GM12875 (cell line): Measurements from ENCODE around the gene TRAPPC11.

Experiments used
- H3K4me3 ChIP-seq: one replicate; pipeline ENCODE4 v1.5.1; 2011; ENCODE audit warnings: low read depth, low read length, control low read depth
- CTCF ChIP-seq: IDR thresholded peaks from 2 replicates; pipeline ENCODE4 v1.5.1; 2011; ENCODE audit warnings: low read depth, mild to moderate bottlenecking, control low read depth, inconsistent platforms, low read length, moderate library complexity, borderline replicate concordance; ENCODE audit not compliant: insufficient read depth

The TRAPPC11 gene

GRCh38 chr4:183757060-183757459 is 98.0 kb downstream of the TRAPPC11 start:
- no peak overlapping the region for H3K4me3 ChIP-seq
- no peak for TF ChIP-seq CTCF

DNA sequence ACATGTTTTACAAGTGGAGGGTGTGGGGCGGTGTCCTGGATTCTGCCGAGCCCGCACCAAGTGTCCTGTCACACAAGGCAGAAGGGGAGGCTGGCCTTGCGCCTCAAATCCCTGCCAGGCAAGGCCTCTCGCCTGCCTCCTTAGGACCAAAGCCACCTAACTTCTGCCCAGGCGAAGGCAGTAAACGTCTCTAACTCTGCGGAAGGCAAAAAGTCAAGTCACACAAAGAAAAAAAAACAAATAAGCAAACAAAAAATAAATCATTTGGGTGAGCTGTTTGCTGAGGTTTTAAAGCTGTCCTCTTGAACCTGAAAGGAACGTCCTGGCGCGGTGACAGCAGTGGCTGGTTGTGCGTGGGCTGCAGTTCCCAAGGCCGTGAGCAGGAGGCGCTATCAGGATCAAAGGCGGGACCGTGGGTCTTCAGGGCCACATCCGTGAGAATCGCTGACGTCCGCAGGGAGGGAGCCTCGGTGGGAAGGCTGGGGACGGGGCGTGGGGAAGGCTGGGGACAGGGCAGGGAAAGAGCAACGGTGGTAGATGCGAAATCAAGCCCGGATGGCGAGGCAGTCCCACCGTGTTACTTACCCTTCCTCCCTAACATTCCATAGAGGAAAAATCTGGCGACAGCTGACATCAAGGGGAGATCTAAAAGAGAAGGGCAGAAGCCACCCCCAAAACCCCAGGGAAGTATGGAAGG is 99.1 kb downstream of the TRAPPC11 start:
- no peak overlapping the region for H3K4me3 ChIP-seq
- TF ChIP-seq CTCF, result peak; percentile 16; the same call in 1 of the 2 replicates

GRCh38 chr4:183758758-183759447 is 99.8 kb downstream of the TRAPPC11 start:
- H3K4me3 ChIP-seq, result no peak overlapping the region
- TF ChIP-seq CTCF, result no peak

GRCh38 chr4:183760326-183760725 is 101.2 kb downstream of the TRAPPC11 start:
- no peak for TF ChIP-seq CTCF
- H3K4me3 ChIP-seq, result no peak overlapping the region
